B cell (primary cell): Measurements from ENCODE around the gene SPRR2A. TPM values are rescaled to one million over a fixed set of nuclear protein-coding genes. Genes with fewer than 3 reads are reported as not detected.

Experiments
- ATAC-seq: fragments of 200-7000 bp; cut with Tn5 transposase; one replicate; pipeline ENCODE4 v1.10.0; 2021; ENCODE audit warnings: low read depth, mild to moderate bottlenecking, moderate number of reproducible peaks, moderate library complexity
- CTCF ChIA-PET: fragments of 350-600 bp; sonication (Branson Sonifier 250); formaldehyde crosslinking; loops from one replicate; lab custom pipeline; 2021; ENCODE audit warnings: antibody characterized with exemption, inconsistent platforms; lab: Charles Lee
- POLR2A ChIA-PET: fragments of 350-600 bp; sonication (Branson Sonifier 250); formaldehyde crosslinking; loops from one replicate; lab custom pipeline; 2021; ENCODE audit warnings: antibody characterized with exemption; lab: Charles Lee
- DNase-seq: peaks from one replicate; pipeline ENCODE4 v3.0.0; 2013
- H2AFZ ChIP-seq: 2 replicates; pipeline ENCODE4 v1.6.1; 2012; ENCODE audit warnings: mild to moderate bottlenecking, low read depth, low read length; ENCODE audit not compliant: insufficient read depth, poor library complexity, severe bottlenecking
- H3K27ac ChIP-seq, 2 donors: 1 replicate in 1 of 2; 2 replicates in 1 of 2; pipeline ENCODE4 v1.5.1; 2012 to 2013; ENCODE audit warnings: low read length in 2 of 2, mild to moderate bottlenecking in 2 of 2, moderate library complexity in 1 of 2
- H3K27me3 ChIP-seq, 4 experiments: fragments of 200-600 bp in 1 of 4; sonication (generic) in 1 of 4; replicated peaks in 1 of 4; 1 replicate in 2 of 4; 2 replicates in 2 of 4; pipeline versions ENCODE4 v1.6.1 to v1.7.0; 2013 to 2016; ENCODE audit warnings: low read length in 3 of 4, mild to moderate bottlenecking in 2 of 4, mixed read lengths in 1 of 4, moderate library complexity in 1 of 4; ENCODE audit not compliant: insufficient read depth in 4 of 4, control insufficient read depth in 3 of 4; ENCODE audit errors: control extremely low read depth in 1 of 4
- H3K36me3 ChIP-seq, 2 experiments: replicated peaks in 1 of 2; 1 replicate in 1 of 2; 2 replicates in 1 of 2; pipeline versions ENCODE4 v1.6.1 to v1.7.1; 2013; ENCODE audit warnings: low read length in 1 of 2; ENCODE audit not compliant: insufficient read depth in 2 of 2, control insufficient read depth in 1 of 2; ENCODE audit errors: control extremely low read depth in 1 of 2, extremely low read depth in 1 of 2
- H3K4me1 ChIP-seq, 2 donors: fragments of 200-600 bp in 1 of 2; sonication (generic) in 1 of 2; 1 replicate in 1 of 2; 2 replicates in 1 of 2; pipeline versions ENCODE4 v1.5.1 to v1.6.1; 2013 to 2017; ENCODE audit warnings: low read length in 2 of 2; ENCODE audit not compliant: control insufficient read depth in 2 of 2, insufficient read depth in 2 of 2
- H3K4me2 ChIP-seq: replicated peaks from 2 replicates; pipeline ENCODE3; 2012; ENCODE audit warnings: mild to moderate bottlenecking, low read depth, low read length; ENCODE audit not compliant: poor library complexity, severe bottlenecking
- H3K4me3 ChIP-seq, 5 experiments: fragments of 200-600 bp in 1 of 5; sonication (generic) in 1 of 5; 1 replicate in 3 of 5; 2 replicates in 2 of 5; pipeline versions ENCODE4 v1.5.1 to v1.7.0; 2011 to 2016; ENCODE audit warnings: low read length in 4 of 5, mild to moderate bottlenecking in 4 of 5, low read depth in 2 of 5, control low read depth in 1 of 5, moderate library complexity in 1 of 5; ENCODE audit not compliant: insufficient read depth in 1 of 5; ENCODE audit errors: control extremely low read depth in 1 of 5, extremely low read depth in 1 of 5
- H3K79me2 ChIP-seq: fragments of 200-600 bp; sonication (generic); one replicate; pipeline ENCODE4 v1.6.0; 2016; ENCODE audit warnings: low read length; ENCODE audit not compliant: control insufficient read depth, insufficient read depth
- H3K9ac ChIP-seq: fragments of 200-600 bp; sonication (generic); 2 replicates; pipeline ENCODE4 v1.6.1; 2017; ENCODE audit warnings: mild to moderate bottlenecking, low read length, moderate library complexity
- H3K9me3 ChIP-seq, 3 donors: one replicate each; pipeline versions ENCODE4 v1.6.1 to v1.7.1; 2013; ENCODE audit warnings: low read length in 2 of 3; ENCODE audit not compliant: control insufficient read depth in 2 of 3, insufficient read depth in 1 of 3; ENCODE audit errors: control extremely low read depth in 1 of 3
- H4K20me1 ChIP-seq: 2 replicates; pipeline ENCODE4 v1.6.0; 2012; ENCODE audit warnings: mild to moderate bottlenecking, low read length; ENCODE audit not compliant: insufficient read depth, control insufficient read depth, poor library complexity, severe bottlenecking
- H3K27ac Mint-ChIP-seq: one replicate; pipeline ENCODE4 v1.8.0; 2021; ENCODE audit warnings: mixed read lengths
- H3K27me3 Mint-ChIP-seq: one replicate; pipeline ENCODE4 v1.8.0; 2021; ENCODE audit warnings: mixed read lengths
- H3K4me1 Mint-ChIP-seq: one replicate; pipeline ENCODE4 v1.8.0; 2021; ENCODE audit warnings: mixed read lengths
- H3K4me3 Mint-ChIP-seq: one replicate; pipeline ENCODE4 v1.8.0; 2021; ENCODE audit warnings: mixed read lengths
- H3K9me3 Mint-ChIP-seq: one replicate; pipeline ENCODE4 v1.8.0; 2022; ENCODE audit warnings: mixed read lengths; ENCODE audit not compliant: insufficient read depth
- EZH2 ChIP-seq: IDR thresholded peaks from 2 replicates; pipeline ENCODE4 v1.6.1; 2012; ENCODE audit warnings: borderline replicate concordance, low read depth, mild to moderate bottlenecking, moderate library complexity, low read length; ENCODE audit not compliant: insufficient read depth, poor library complexity, severe bottlenecking
- WGBS: methylation state at CpG from one replicate; pipeline ENCODE4 v1.1.5; 2013; ENCODE audit warnings: missing lambda C conversion rate; ENCODE audit not compliant: insufficient coverage; 5-methylcytosine and 5-hydroxymethylcytosine counted together
- intact Hi-C: fragments of 100-400 bp; cut with micrococcal nuclease; formaldehyde crosslinking; loops from one replicate; pipeline ENCODE4 v1.10.0; 2022
- polyA plus RNA-seq: library from polyadenylated mRNA; depleted of rRNA; stranded (reverse); fragments of >200 nt; gene quantifications from 2 replicates; pipeline ENCODE4 v1.2.3, GENCODE V29; 2012
- total RNA-seq, 2 donors: library from RNA; stranded (reverse); fragments of 120-200 nt in 1 of 2; gene quantifications; 1 replicate in 1 of 2; 2 replicates in 1 of 2; pipeline versions ENCODE4 v1.2.3 to v1.2.4, GENCODE V29; 2013 to 2022
- TF ChIP-seq, protein P1 (sequence below): fragments of 200-600 bp; IDR thresholded peaks from one replicate; pipeline ENCODE4 v1.8.0; 2022; ENCODE audit warnings: antibody characterized with exemption, mild to moderate bottlenecking

SPRR2A gene
- total and polyA plus RNA-seq, 2 donors (not counting 1 experiment from before 2014, with no cell fraction given) = not detected

DNA sequence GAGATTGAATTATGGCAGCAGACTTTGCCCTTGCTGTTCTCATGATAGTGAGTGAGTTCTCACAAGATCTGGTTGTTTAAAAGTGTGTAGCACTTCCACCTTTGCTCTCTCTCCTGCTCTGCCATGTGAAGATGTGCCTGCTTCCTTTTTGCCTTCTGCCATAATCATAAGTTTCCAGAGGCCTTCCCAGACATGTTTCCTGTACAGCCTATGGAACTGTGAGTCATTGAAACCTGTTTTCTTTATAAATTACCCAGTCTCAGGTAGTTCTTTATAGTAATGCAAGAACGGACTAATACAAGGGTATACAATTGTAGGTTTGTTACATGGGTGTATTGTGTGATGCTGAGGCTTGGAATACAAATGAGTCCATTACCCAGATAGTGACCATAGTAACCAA is 22.1 kb downstream of the SPRR2A start:
- Histone ChIP-seq H3K9ac (no peak overlapping the region), H3K27me3 (peaks cover 0 to 14% (median 11%) of the 10 kb centered on the region in 4 experiments), H4K20me1 (no peaks in the 10 kb centered on the region), H3K4me3 (no peak overlapping the region), H3K36me3 (no peaks in the 10 kb centered on the region), H3K79me2 (no peaks in the 10 kb centered on the region), H2AFZ (no peak overlapping the region), H3K4me2 (no peak overlapping the region), H3K4me1 (no peaks in the 10 kb centered on the region), H3K27ac (no peak overlapping the region), H3K9me3 (no peaks in the 10 kb centered on the region)
- no peaks in the 10 kb centered on the region for H3K4me1 Mint-ChIP-seq
- H3K27me3 Mint-ChIP-seq = peaks cover 37% of the 10 kb centered on the region
- no peak overlapping the region for H3K4me3 Mint-ChIP-seq
- H3K9me3 Mint-ChIP-seq = peaks cover 3% of the 10 kb centered on the region
- TF ChIP-seq, protein P1, sequence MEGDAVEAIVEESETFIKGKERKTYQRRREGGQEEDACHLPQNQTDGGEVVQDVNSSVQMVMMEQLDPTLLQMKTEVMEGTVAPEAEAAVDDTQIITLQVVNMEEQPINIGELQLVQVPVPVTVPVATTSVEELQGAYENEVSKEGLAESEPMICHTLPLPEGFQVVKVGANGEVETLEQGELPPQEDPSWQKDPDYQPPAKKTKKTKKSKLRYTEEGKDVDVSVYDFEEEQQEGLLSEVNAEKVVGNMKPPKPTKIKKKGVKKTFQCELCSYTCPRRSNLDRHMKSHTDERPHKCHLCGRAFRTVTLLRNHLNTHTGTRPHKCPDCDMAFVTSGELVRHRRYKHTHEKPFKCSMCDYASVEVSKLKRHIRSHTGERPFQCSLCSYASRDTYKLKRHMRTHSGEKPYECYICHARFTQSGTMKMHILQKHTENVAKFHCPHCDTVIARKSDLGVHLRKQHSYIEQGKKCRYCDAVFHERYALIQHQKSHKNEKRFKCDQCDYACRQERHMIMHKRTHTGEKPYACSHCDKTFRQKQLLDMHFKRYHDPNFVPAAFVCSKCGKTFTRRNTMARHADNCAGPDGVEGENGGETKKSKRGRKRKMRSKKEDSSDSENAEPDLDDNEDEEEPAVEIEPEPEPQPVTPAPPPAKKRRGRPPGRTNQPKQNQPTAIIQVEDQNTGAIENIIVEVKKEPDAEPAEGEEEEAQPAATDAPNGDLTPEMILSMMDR = no peak
- TF ChIP-seq EZH2 = no peak
- ChIA-PET CTCF (no interaction called here), POLR2A (no interaction called here)
- no peak overlapping the region for H3K27ac Mint-ChIP-seq
- no peak for ATAC-seq
- WGBS = no CpG with 5 or more reads among the region's 1 CpG
- no peak for DNase-seq
- intact Hi-C loops = no loop called here

- DNase-seq = no peak
- Mint-ChIP-seq H3K4me3 (no peak overlapping the region), H3K27ac (no peak overlapping the region), H3K27me3 (peaks cover 39% of the 10 kb centered on the region), H3K4me1 (no peaks in the 10 kb centered on the region), H3K9me3 (peaks cover 5% of the 10 kb centered on the region)
- TF ChIP-seq, protein P1 = no peak
- no peak for TF ChIP-seq EZH2
- Histone ChIP-seq H3K9me3 (peaks cover 0 to 3% (median 1%) of the 10 kb centered on the region in 3 donors), H3K27ac (no peak overlapping the region), H3K79me2 (no peaks in the 10 kb centered on the region), H3K4me3 (no peak overlapping the region), H3K9ac (no peak overlapping the region), H3K27me3 (peaks cover 0 to 14% (median 6%) of the 10 kb centered on the region in 4 experiments), H3K36me3 (no peaks in the 10 kb centered on the region), H2AFZ (no peak overlapping the region), H3K4me1 (no peaks in the 10 kb centered on the region), H4K20me1 (no peaks in the 10 kb centered on the region), H3K4me2 (no peak overlapping the region)
- ChIA-PET CTCF (no interaction called here), POLR2A (no interaction called here)
- intact Hi-C loops = no loop called here
- WGBS = 0% methylated on average over 1 of the region's 3 CpGs
- ATAC-seq = no peak
Observed at GRCh38 chr1:153032677-153033308, 24.5 kb downstream of the SPRR2A start.
